ENCODE data around the gene ENDOD1. TPM values are rescaled to one million over a fixed set of nuclear protein-coding genes. Genes with fewer than 3 reads are reported as not detected.

The ENDOD1 gene
- total RNA-seq, 3 donors from 2014 or later, result 48.2 to 97.5 (median 70.9) TPM

DNA sequence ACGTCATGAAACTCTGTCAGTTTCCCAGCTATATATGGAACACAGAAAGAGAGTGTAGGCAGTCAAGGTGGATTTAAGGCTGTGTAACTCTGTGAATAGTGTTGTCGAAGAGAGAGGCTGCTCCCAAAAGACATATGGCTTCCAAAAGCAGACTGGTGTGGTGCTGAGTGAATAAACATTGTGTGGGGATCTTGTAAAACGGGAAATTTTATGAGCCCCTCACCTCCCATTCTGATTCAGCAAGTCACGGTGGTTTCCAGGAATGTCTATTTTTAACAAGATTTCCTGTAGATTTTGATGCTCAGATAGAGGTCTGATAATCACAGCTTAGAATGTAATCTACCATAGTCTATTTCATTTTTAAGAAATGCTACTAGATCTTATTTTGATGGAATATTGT lies 73.5 kb downstream of the ENDOD1 start:
- TF ChIP-seq, protein P1, sequence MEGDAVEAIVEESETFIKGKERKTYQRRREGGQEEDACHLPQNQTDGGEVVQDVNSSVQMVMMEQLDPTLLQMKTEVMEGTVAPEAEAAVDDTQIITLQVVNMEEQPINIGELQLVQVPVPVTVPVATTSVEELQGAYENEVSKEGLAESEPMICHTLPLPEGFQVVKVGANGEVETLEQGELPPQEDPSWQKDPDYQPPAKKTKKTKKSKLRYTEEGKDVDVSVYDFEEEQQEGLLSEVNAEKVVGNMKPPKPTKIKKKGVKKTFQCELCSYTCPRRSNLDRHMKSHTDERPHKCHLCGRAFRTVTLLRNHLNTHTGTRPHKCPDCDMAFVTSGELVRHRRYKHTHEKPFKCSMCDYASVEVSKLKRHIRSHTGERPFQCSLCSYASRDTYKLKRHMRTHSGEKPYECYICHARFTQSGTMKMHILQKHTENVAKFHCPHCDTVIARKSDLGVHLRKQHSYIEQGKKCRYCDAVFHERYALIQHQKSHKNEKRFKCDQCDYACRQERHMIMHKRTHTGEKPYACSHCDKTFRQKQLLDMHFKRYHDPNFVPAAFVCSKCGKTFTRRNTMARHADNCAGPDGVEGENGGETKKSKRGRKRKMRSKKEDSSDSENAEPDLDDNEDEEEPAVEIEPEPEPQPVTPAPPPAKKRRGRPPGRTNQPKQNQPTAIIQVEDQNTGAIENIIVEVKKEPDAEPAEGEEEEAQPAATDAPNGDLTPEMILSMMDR (IDR thresholded peaks at IDR 0.05), result no peak
- H3K9me3 ChIP-seq, result no peaks in the 10 kb centered on the region
- no peaks in the 10 kb centered on the region for H3K4me1 ChIP-seq (ENCODE audit: low read depth)
- no peaks in the 10 kb centered on the region for H3K36me3 ChIP-seq (ENCODE audit: low read depth)
- ATAC-seq (no peak), DNase-seq (no peak)
- intact Hi-C loops (cut with DNase I, micrococcal nuclease), result no loop called here
- H3K4me3 ChIP-seq, result no peak overlapping the region

- H3K4me1 ChIP-seq (ENCODE audit: low read depth), result no peaks in the 10 kb centered on the region
- H3K4me3 ChIP-seq, result no peak overlapping the region
- ATAC-seq (no peak), DNase-seq (no peak)
- H3K9me3 ChIP-seq, result no peaks in the 10 kb centered on the region
- intact Hi-C loops (cut with DNase I, micrococcal nuclease), result no loop called here
- no peaks in the 10 kb centered on the region for H3K36me3 ChIP-seq (ENCODE audit: low read depth)
- TF ChIP-seq, protein P1 (IDR thresholded peaks at IDR 0.05), result no peak
Measured at GRCh38 chr11:95165638-95166037, 76.0 kb downstream of the ENDOD1 start.

GRCh38 chr11:95166781-95167180 lies 77.1 kb downstream of the ENDOD1 start:
- H3K4me1 ChIP-seq (ENCODE audit: low read depth), result no peaks in the 10 kb centered on the region
- H3K4me3 ChIP-seq, result no peak overlapping the region
- H3K36me3 ChIP-seq (ENCODE audit: low read depth), result no peaks in the 10 kb centered on the region
- TF ChIP-seq, protein P1 (IDR thresholded peaks at IDR 0.05), result no peak
- intact Hi-C loops (cut with DNase I, micrococcal nuclease), result no loop called here
- DNase-seq (no peak), ATAC-seq (no peak)
- no peaks in the 10 kb centered on the region for H3K9me3 ChIP-seq

- no peaks in the 10 kb centered on the region for H3K9me3 ChIP-seq
Measured at GRCh38 chr11:95170294-95170693, 80.6 kb downstream of the ENDOD1 start.

GRCh38 chr11:95175818-95176380 lies 86.3 kb downstream of the ENDOD1 start:
- H3K9me3 ChIP-seq, result no peaks in the 10 kb centered on the region
- no peaks in the 10 kb centered on the region for H3K4me1 ChIP-seq (ENCODE audit: low read depth)
- H3K4me3 ChIP-seq, result no peak overlapping the region
- TF ChIP-seq, protein P1 (IDR thresholded peaks at IDR 0.05), result no peak
- no peaks in the 10 kb centered on the region for H3K36me3 ChIP-seq (ENCODE audit: low read depth)
- no peak for DNase-seq
- ATAC-seq, result no peak
- intact Hi-C loops (cut with DNase I, micrococcal nuclease), result no loop called here

More at GRCh38 chr11:95170294-95170693, 80.6 kb downstream of the ENDOD1 start:
- H3K4me3 ChIP-seq, result no peak overlapping the region
- intact Hi-C loops (cut with DNase I, micrococcal nuclease), result no loop called here
- no peaks in the 10 kb centered on the region for H3K4me1 ChIP-seq (ENCODE audit: low read depth)
- ATAC-seq, result no peak
- no peaks in the 10 kb centered on the region for H3K36me3 ChIP-seq (ENCODE audit: low read depth)
- TF ChIP-seq, protein P1 (IDR thresholded peaks at IDR 0.05), result no peak
- no peak for DNase-seq

Other genes starting within 250 kb of the ENDOD1 start
- 10 to 100 TPM; 41.4 to 47.7 (median 45.3) TPM for gene CWC15, start 116.3 kb upstream of the ENDOD1 start, total RNA-seq
- under 1 TPM; 0.17 to 0.46 (median 0.32) TPM for gene KDM4D, start 116.1 kb upstream of the ENDOD1 start, total RNA-seq
- not detected for gene KDM4E, start 64.6 kb upstream of the ENDOD1 start, total RNA-seq
- gene KDM4F, start 40.4 kb upstream of the ENDOD1 start, total RNA-seq, result not detected
- 10 to 100 TPM; 41.3 to 42.5 (median 41.4) TPM for gene SRSF8, start 22.9 kb upstream of the ENDOD1 start, total RNA-seq
- 10 to 100 TPM; 13.8 to 26.1 (median 17.5) TPM for gene SESN3, start 141.4 kb downstream of the ENDOD1 start, total RNA-seq